ENCODE data around the gene VEZF1.

Gene VEZF1

GRCh38 chr17:58019521-58019920, 31.5 kb upstream of the VEZF1 start:
- no peak for TF ChIP-seq EZH2phosphoT487 (IDR thresholded peaks at IDR 0.05; ENCODE audit: low read depth)
- TF ChIP-seq, protein P1, sequence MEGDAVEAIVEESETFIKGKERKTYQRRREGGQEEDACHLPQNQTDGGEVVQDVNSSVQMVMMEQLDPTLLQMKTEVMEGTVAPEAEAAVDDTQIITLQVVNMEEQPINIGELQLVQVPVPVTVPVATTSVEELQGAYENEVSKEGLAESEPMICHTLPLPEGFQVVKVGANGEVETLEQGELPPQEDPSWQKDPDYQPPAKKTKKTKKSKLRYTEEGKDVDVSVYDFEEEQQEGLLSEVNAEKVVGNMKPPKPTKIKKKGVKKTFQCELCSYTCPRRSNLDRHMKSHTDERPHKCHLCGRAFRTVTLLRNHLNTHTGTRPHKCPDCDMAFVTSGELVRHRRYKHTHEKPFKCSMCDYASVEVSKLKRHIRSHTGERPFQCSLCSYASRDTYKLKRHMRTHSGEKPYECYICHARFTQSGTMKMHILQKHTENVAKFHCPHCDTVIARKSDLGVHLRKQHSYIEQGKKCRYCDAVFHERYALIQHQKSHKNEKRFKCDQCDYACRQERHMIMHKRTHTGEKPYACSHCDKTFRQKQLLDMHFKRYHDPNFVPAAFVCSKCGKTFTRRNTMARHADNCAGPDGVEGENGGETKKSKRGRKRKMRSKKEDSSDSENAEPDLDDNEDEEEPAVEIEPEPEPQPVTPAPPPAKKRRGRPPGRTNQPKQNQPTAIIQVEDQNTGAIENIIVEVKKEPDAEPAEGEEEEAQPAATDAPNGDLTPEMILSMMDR (IDR thresholded peaks at IDR 0.05; ENCODE audit: low read depth, low read length) = no peak
- H3K9ac ChIP-seq (ENCODE audit: low read length) = no peak overlapping the region
- H3K4me3 ChIP-seq (ENCODE audit: low read length) = no peak overlapping the region
- H3K79me2 ChIP-seq (ENCODE audit: low read length) = no peaks in the 10 kb centered on the region
- no peak overlapping the region for H3K4me2 ChIP-seq (ENCODE audit: low read length)
- no peaks in the 10 kb centered on the region for H3K9me3 ChIP-seq (ENCODE audit: insufficient read depth, low read length)
- H3K27me3 ChIP-seq (ENCODE audit: low read depth, low read length) = peaks cover 19% of the 10 kb centered on the region
- H4K20me1 ChIP-seq (ENCODE audit: insufficient read depth, low read length) = no peaks in the 10 kb centered on the region
- no peak overlapping the region for H2AFZ ChIP-seq (ENCODE audit: low read depth, low read length)
- H3K36me3 ChIP-seq (replicated peaks; ENCODE audit: low read depth, low read length) = no peaks in the 10 kb centered on the region
- H3K4me1 ChIP-seq (ENCODE audit: low read length) = no peaks in the 10 kb centered on the region
- no peak overlapping the region for H3K27ac ChIP-seq (ENCODE audit: low read length)

GRCh38 chr17:58019039-58019438, 31.0 kb upstream of the VEZF1 start:
- no peaks in the 10 kb centered on the region for H4K20me1 ChIP-seq (ENCODE audit: insufficient read depth, low read length)
- no peaks in the 10 kb centered on the region for H3K79me2 ChIP-seq (ENCODE audit: low read length)
- no peak overlapping the region for H3K4me3 ChIP-seq (ENCODE audit: low read length)
- H3K27ac ChIP-seq (ENCODE audit: low read length) = no peak overlapping the region
- no peak overlapping the region for H3K9ac ChIP-seq (ENCODE audit: low read length)
- H3K4me2 ChIP-seq (ENCODE audit: low read length) = no peak overlapping the region
- no peaks in the 10 kb centered on the region for H3K4me1 ChIP-seq (ENCODE audit: low read length)
- H3K36me3 ChIP-seq (replicated peaks; ENCODE audit: low read depth, low read length) = no peaks in the 10 kb centered on the region
- no peak for TF ChIP-seq EZH2phosphoT487 (IDR thresholded peaks at IDR 0.05; ENCODE audit: low read depth)
- no peak overlapping the region for H2AFZ ChIP-seq (ENCODE audit: low read depth, low read length)
- H3K9me3 ChIP-seq (ENCODE audit: insufficient read depth, low read length) = no peaks in the 10 kb centered on the region
- peaks cover 19% of the 10 kb centered on the region for H3K27me3 ChIP-seq (ENCODE audit: low read depth, low read length)

DNA sequence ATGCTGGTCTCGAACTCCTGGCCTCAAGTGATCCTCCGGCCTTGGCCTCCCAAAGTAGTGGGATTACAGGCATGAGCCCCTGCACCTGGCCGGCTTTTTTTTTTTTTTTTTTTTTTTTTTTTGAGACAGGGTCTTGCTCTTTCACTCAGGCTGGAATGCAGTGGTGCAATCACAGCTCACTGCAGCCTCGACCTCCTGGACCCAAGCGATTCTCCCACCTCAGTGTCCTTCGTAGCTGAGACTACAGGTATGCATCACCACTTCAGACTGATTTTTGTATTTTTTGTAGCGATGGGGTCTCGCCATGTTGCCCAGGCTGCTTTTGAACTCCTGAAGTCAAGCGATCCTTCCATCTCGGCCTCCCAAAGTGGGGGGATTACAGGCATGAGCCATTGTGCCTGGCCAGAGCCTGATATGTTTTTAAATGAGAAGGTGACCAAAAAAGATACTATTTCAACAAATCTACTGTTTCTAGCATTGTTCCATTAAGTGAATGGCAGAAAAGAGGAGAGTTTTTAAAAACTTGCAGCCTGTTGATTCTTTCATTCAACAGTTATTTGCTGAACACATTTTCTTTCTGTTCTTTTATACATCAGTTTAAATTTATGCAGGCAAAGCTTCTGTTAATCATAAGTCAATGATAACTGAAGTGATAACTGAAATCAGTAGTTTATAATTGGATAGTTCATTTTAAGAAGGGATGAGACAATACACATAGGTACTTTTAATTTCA, 22.2 kb upstream of the VEZF1 start:
- H3K27ac ChIP-seq (ENCODE audit: low read length) = no peak overlapping the region
- peaks cover 11% of the 10 kb centered on the region for H4K20me1 ChIP-seq (ENCODE audit: insufficient read depth, low read length)
- TF ChIP-seq, protein P1 (IDR thresholded peaks at IDR 0.05; ENCODE audit: low read depth, low read length) = no peak
- no peak for TF ChIP-seq EZH2phosphoT487 (IDR thresholded peaks at IDR 0.05; ENCODE audit: low read depth)
- no peaks in the 10 kb centered on the region for H3K27me3 ChIP-seq (ENCODE audit: low read depth, low read length)
- H3K36me3 ChIP-seq (replicated peaks; ENCODE audit: low read depth, low read length) = peaks cover 15% of the 10 kb centered on the region
- no peak overlapping the region for H3K4me3 ChIP-seq (ENCODE audit: low read length)
- peaks cover 10% of the 10 kb centered on the region for H3K4me1 ChIP-seq (ENCODE audit: low read length)
- no peak overlapping the region for H2AFZ ChIP-seq (ENCODE audit: low read depth, low read length)
- H3K4me2 ChIP-seq (ENCODE audit: low read length) = no peak overlapping the region
- no peaks in the 10 kb centered on the region for H3K9me3 ChIP-seq (ENCODE audit: insufficient read depth, low read length)
- no peak overlapping the region for H3K9ac ChIP-seq (ENCODE audit: low read length)
- peaks cover 28% of the 10 kb centered on the region for H3K79me2 ChIP-seq (ENCODE audit: low read length)

DNA sequence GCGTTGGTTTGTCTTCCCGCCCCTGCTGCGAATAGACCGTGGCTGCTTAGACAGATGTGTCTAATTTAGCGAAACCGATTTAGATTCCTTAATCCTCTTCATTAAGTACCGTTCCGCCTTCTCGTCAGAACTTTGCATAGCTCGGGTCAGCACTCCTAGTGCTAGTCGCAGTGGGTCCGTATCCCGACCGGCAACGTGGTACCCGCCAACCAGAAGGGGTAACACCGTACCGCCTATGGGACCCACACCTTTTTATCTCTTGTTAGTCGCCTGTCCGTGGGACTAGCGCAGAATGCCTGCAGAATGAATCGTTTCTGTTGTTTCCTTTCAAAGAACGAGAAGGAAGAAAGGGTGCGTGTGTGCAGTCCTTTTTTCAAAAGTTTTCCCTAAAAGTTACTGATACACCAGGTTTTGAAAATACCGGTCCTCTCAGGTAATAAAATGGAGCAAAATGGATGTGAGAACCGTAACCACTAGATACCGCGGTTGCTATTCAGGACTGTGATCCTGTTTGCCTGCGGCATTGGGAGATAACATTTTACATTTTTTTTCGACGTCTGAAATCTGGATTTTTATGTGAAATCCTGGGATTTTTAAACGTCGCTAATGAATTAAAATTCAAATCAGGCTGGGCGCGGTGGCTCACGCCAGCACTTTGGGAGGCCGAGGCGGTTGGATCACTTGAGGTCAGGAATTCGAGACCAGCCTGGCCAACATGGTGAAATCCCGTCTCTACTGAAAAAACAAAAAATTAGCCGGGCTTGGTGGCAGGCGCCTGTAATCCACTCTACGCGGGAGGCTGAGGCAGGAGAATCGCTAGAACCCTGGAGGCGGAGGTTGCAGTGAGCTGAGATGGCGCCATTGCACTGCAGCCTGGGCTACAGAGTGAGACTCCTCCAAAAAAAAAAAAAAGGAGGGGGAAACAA, 20.0 kb upstream of the VEZF1 start:
- peaks cover 37% of the 10 kb centered on the region for H3K36me3 ChIP-seq (replicated peaks; ENCODE audit: low read depth, low read length)
- peak overlapping the region; percentile 41; the same call in 1 of the 2 replicates for H2AFZ ChIP-seq (ENCODE audit: low read depth, low read length)
- H3K9me3 ChIP-seq (ENCODE audit: insufficient read depth, low read length) = no peaks in the 10 kb centered on the region
- peak overlapping the region; percentile 92 for H3K4me2 ChIP-seq (ENCODE audit: low read length)
- H3K27me3 ChIP-seq (ENCODE audit: low read depth, low read length) = no peaks in the 10 kb centered on the region
- H4K20me1 ChIP-seq (ENCODE audit: insufficient read depth, low read length) = peaks cover 33% of the 10 kb centered on the region
- peaks cover 32% of the 10 kb centered on the region for H3K4me1 ChIP-seq (ENCODE audit: low read length)
- peak overlapping the region; percentile 94 for H3K4me3 ChIP-seq (ENCODE audit: low read length)
- H3K79me2 ChIP-seq (ENCODE audit: low read length) = peaks cover 50% of the 10 kb centered on the region
- peak overlapping the region; percentile 90 for H3K27ac ChIP-seq (ENCODE audit: low read length)
- TF ChIP-seq EZH2phosphoT487 (IDR thresholded peaks at IDR 0.05; ENCODE audit: low read depth) = no peak
- TF ChIP-seq, protein P1 (IDR thresholded peaks at IDR 0.05; ENCODE audit: low read depth, low read length) = no peak
- H3K9ac ChIP-seq (ENCODE audit: low read length) = peak overlapping the region; percentile 98

All from OCI-LY3 (cell line).